ENCODE data around the gene OLA1. TPM values are rescaled to one million over a fixed set of nuclear protein-coding genes. Genes with fewer than 3 reads are reported as not detected.

The OLA1 gene
- total and polyA plus RNA-seq, 7 donors = 51.5 to 99.6 (median 67.6) TPM

- no peak for TF ChIP-seq CTCF (IDR thresholded peaks at IDR 0.05)
- no peak for TF ChIP-seq POLR2A (IDR thresholded peaks at IDR 0.05)
- no peak for TF ChIP-seq EP300 (IDR thresholded peaks at IDR 0.05)
- Histone ChIP-seq H3K27ac (no peak overlapping the region), H3K9me3 (no peaks in the 10 kb centered on the region), H3K4me3 (no peak overlapping the region), H3K4me1 (peaks cover 0 to 10% (median 6%) of the 10 kb centered on the region in 4 donors), H3K36me3 (no peaks in the 10 kb centered on the region), H3K27me3 (no peaks in the 10 kb centered on the region)
- no peak for DNase-seq
- intact Hi-C loops (cut with DNase I) = no loop called here
- 80 to 81% methylated on average over 1 of the region's 1 CpG for WGBS, 2 donors
Measured at GRCh38 chr2:174233771-174234275, 14.5 kb downstream of the OLA1 start.

- Histone ChIP-seq H3K4me3 (no peak overlapping the region), H3K4me1 (no peaks in the 10 kb centered on the region), H3K27me3 (no peaks in the 10 kb centered on the region), H3K27ac (no peak overlapping the region), H3K9me3 (no peaks in the 10 kb centered on the region), H3K36me3 (peaks cover 0 to 13% (median 0%) of the 10 kb centered on the region in 4 donors)
- DNase-seq = no peak
- no peak for TF ChIP-seq EP300 (IDR thresholded peaks at IDR 0.05)
- no peak for TF ChIP-seq POLR2A (IDR thresholded peaks at IDR 0.05)
- no peak for TF ChIP-seq CTCF (IDR thresholded peaks at IDR 0.05)
- TF ChIP-seq POLR2AphosphoS5 (IDR thresholded peaks at IDR 0.05) = no peak
- 95 to 97% methylated on average over 1 of the region's 1 CpG for WGBS, 2 donors
- intact Hi-C loops (cut with DNase I) = no loop called here
Measured at GRCh38 chr2:174227748-174228147, 20.6 kb downstream of the OLA1 start.

- peaks cover 0 to 18% (median 0%) of the 10 kb centered on the region in 4 donors for H3K36me3 ChIP-seq
- DNase-seq = no peak
- intact Hi-C loops (cut with DNase I) = no loop called here
- no peaks in the 10 kb centered on the region for H3K9me3 ChIP-seq
- no peak overlapping the region for H3K4me3 ChIP-seq
- no peaks in the 10 kb centered on the region for H3K27me3 ChIP-seq
- no peaks in the 10 kb centered on the region for H3K4me1 ChIP-seq
- H3K27ac ChIP-seq = no peak overlapping the region
- 97 to 98% methylated on average over 7 of the region's 7 CpGs for WGBS, 2 donors
- no peak for TF ChIP-seq POLR2AphosphoS5 (IDR thresholded peaks at IDR 0.05)
- TF ChIP-seq EP300 (IDR thresholded peaks at IDR 0.05) = no peak
- no peak for TF ChIP-seq CTCF (IDR thresholded peaks at IDR 0.05)
- TF ChIP-seq POLR2A (IDR thresholded peaks at IDR 0.05) = no peak
Measured at GRCh38 chr2:174224665-174225288, 23.6 kb downstream of the OLA1 start.

- intact Hi-C loops (cut with DNase I) = no loop called here
- 96 to 98% methylated on average over 5 of the region's 5 CpGs for WGBS, 2 donors
- Histone ChIP-seq H3K27me3 (no peaks in the 10 kb centered on the region), H3K4me3 (no peak overlapping the region), H3K36me3 (peaks cover 0 to 18% (median 0%) of the 10 kb centered on the region in 4 donors), H3K4me1 (no peaks in the 10 kb centered on the region), H3K9me3 (no peaks in the 10 kb centered on the region), H3K27ac (no peak overlapping the region)
- no peak for DNase-seq
- TF ChIP-seq POLR2AphosphoS5 (IDR thresholded peaks at IDR 0.05) (no peak), POLR2A (IDR thresholded peaks at IDR 0.05) (no peak), CTCF (IDR thresholded peaks at IDR 0.05) (no peak), EP300 (IDR thresholded peaks at IDR 0.05) (no peak)
Measured at GRCh38 chr2:174224125-174224524, 24.2 kb downstream of the OLA1 start.

GRCh38 chr2:174223388-174223787 lies 24.9 kb downstream of the OLA1 start:
- intact Hi-C loops (cut with DNase I) = no loop called here
- no peaks in the 10 kb centered on the region for H3K4me1 ChIP-seq
- WGBS, 2 donors = 90 to 95% methylated on average over 3 of the region's 3 CpGs
- H3K27ac ChIP-seq = no peak overlapping the region
- no peaks in the 10 kb centered on the region for H3K9me3 ChIP-seq
- H3K27me3 ChIP-seq = no peaks in the 10 kb centered on the region
- DNase-seq = no peak
- peaks cover 0 to 18% (median 0%) of the 10 kb centered on the region in 4 donors for H3K36me3 ChIP-seq
- no peak overlapping the region for H3K4me3 ChIP-seq
- no peak for TF ChIP-seq EP300 (IDR thresholded peaks at IDR 0.05)
- TF ChIP-seq CTCF (IDR thresholded peaks at IDR 0.05) = no peak
- TF ChIP-seq POLR2A (IDR thresholded peaks at IDR 0.05) = no peak
- no peak for TF ChIP-seq POLR2AphosphoS5 (IDR thresholded peaks at IDR 0.05)

Data from sigmoid colon (tissue), 7 donors.